NB4 (cell line): ENCODE measurements around the gene ZC2HC1B.

Source experiments
- CTCF ChIP-seq: IDR thresholded peaks from one replicate; pipeline ENCODE4 v1.5.1; 2012; ENCODE audit warnings: low read depth, low read length
- POLR2A ChIP-seq: IDR thresholded peaks from 2 replicates; pipeline ENCODE4 v1.6.1; 2011; ENCODE audit warnings: mild to moderate bottlenecking; ENCODE audit not compliant: insufficient read length; ENCODE audit errors: extremely low read depth

GRCh38 chr6:143971482-143972205, 107.4 kb downstream of the ZC2HC1B start:
- TF ChIP-seq CTCF: no peak
- TF ChIP-seq POLR2A: no peak
